Esophagus squamous epithelium (tissue), 4 donors: ENCODE measurements around the gene CSPG4.

Source experiments
- POLR2A ChIP-seq, 4 donors: fragments of 450-650 bp; IDR thresholded peaks; one replicate each; pipeline ENCODE4 v1.6.1; 2017; ENCODE audit warnings: antibody characterized with exemption in 4 of 4, mild to moderate bottlenecking in 4 of 4, moderate library complexity in 3 of 4
- TF ChIP-seq, protein P1 (sequence below), 6 experiments: fragments of 450-650 bp in 4 of 6; fragments of 200-600 bp in 2 of 6; sonication (generic) in 2 of 6; IDR thresholded peaks; one replicate each; pipeline ENCODE4 v1.5.1; 2016 to 2019; ENCODE audit warnings: antibody characterized with exemption in 6 of 6, mild to moderate bottlenecking in 4 of 6, moderate library complexity in 4 of 6

DNA sequence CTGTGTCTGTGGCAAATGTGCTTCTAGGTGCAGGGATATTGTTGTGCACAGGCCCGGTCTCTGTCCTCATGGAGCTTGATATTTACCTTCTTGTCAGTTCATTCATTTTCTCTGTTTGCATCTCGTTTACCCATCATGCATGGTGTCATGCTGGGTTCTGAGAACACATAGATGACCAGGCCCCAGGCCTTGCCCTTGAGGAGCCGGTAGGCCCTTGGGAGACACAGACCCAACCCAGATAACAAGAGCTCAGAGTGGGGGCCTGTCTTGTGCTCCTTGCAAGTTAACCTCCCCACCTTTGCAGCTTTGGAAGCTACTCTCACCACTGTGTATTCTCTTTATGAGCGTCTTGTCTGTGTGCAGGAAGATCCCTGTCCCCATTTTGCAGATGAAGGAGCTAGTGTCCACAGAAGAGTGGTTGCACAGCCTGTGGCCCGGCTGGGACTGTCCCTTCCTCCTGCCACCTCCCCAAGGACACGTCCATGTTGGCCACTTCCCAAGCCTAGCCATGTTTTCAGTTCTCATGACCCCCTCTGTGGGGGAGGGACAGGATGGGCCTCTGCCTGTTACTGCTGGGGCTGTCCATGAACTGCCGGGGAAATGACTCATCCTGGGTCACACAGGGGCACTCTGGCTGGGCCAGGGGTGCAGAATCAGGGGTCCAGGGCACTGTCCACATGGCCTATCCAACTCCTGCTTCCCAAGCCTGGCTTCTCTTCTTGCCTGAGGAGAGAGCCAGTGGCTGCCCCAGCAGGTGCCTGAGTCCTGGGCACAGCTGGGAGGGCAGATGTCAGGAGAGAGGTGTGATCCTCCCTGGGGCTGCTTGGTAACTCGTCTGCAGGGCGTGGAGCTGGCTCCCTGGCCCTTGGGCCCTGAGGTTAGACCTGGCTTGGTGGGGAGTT is 61.5 kb downstream of the CSPG4 start:
- TF ChIP-seq, protein P1, sequence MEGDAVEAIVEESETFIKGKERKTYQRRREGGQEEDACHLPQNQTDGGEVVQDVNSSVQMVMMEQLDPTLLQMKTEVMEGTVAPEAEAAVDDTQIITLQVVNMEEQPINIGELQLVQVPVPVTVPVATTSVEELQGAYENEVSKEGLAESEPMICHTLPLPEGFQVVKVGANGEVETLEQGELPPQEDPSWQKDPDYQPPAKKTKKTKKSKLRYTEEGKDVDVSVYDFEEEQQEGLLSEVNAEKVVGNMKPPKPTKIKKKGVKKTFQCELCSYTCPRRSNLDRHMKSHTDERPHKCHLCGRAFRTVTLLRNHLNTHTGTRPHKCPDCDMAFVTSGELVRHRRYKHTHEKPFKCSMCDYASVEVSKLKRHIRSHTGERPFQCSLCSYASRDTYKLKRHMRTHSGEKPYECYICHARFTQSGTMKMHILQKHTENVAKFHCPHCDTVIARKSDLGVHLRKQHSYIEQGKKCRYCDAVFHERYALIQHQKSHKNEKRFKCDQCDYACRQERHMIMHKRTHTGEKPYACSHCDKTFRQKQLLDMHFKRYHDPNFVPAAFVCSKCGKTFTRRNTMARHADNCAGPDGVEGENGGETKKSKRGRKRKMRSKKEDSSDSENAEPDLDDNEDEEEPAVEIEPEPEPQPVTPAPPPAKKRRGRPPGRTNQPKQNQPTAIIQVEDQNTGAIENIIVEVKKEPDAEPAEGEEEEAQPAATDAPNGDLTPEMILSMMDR (IDR thresholded peaks at IDR 0.05) = no peak
- no peak for TF ChIP-seq POLR2A (IDR thresholded peaks at IDR 0.05)
